Endothelial cell (in vitro differentiated cells): Measurements from ENCODE around the gene LRCH3. TPM values are rescaled to one million over a fixed set of nuclear protein-coding genes. Genes with fewer than 3 reads are reported as not detected.
A peak's percentile ranks its signal among the peaks of the same experiment; 100 is the strongest.
"Not testable (repeated sequence)": the region's sequence is repeated elsewhere in the genome, so short reads cannot be mapped to it uniquely, and the experiment has no call there.

Experiments
- DNase-seq: peaks from one replicate; pipeline ENCODE4 v3.0.0; 2021; ENCODE audit warnings: low spot score
- H3K27ac Mint-ChIP-seq: one replicate; pipeline ENCODE4 v1.8.0; 2021; ENCODE audit warnings: mixed read lengths, inconsistent platforms; ENCODE audit not compliant: unreplicated experiment
- H3K27me3 Mint-ChIP-seq: one replicate; pipeline ENCODE4 v1.8.0; 2021; ENCODE audit warnings: mild to moderate bottlenecking, moderate library complexity, mixed read lengths, inconsistent platforms; ENCODE audit not compliant: unreplicated experiment
- H3K36me3 Mint-ChIP-seq: one replicate; pipeline ENCODE4 v1.8.0; 2021; ENCODE audit warnings: mild to moderate bottlenecking, low read depth, mixed read lengths, inconsistent platforms; ENCODE audit not compliant: unreplicated experiment
- H3K4me1 Mint-ChIP-seq: one replicate; pipeline ENCODE4 v1.8.0; 2021; ENCODE audit warnings: mild to moderate bottlenecking, mixed read lengths, inconsistent platforms; ENCODE audit not compliant: unreplicated experiment
- H3K4me3 Mint-ChIP-seq: one replicate; pipeline ENCODE4 v1.8.0; 2021; ENCODE audit warnings: mild to moderate bottlenecking, mixed read lengths, inconsistent platforms; ENCODE audit not compliant: unreplicated experiment
- H3K9me3 Mint-ChIP-seq: one replicate; pipeline ENCODE4 v1.8.0; 2021; ENCODE audit warnings: mixed read lengths, inconsistent platforms; ENCODE audit not compliant: unreplicated experiment
- total RNA-seq: library from RNA; stranded (reverse); fragmentation: NEBNext Ultra II Directional; extraction: Animal tissue kit (Norgen Biotek cat#: 25700); gene quantifications from one replicate; pipeline ENCODE4 v1.2.1, GENCODE V29; 2021; ENCODE audit not compliant: unreplicated experiment
- TF ChIP-seq, protein P1 (sequence below): fragments of 200-600 bp; sonication (generic); IDR thresholded peaks from one replicate; pipeline ENCODE4 v1.5.0; 2021; ENCODE audit warnings: antibody characterized with exemption; ENCODE audit not compliant: unreplicated experiment

The LRCH3 gene
- total RNA-seq, 1 donor from 2014 or later = 62.2 TPM

DNA sequence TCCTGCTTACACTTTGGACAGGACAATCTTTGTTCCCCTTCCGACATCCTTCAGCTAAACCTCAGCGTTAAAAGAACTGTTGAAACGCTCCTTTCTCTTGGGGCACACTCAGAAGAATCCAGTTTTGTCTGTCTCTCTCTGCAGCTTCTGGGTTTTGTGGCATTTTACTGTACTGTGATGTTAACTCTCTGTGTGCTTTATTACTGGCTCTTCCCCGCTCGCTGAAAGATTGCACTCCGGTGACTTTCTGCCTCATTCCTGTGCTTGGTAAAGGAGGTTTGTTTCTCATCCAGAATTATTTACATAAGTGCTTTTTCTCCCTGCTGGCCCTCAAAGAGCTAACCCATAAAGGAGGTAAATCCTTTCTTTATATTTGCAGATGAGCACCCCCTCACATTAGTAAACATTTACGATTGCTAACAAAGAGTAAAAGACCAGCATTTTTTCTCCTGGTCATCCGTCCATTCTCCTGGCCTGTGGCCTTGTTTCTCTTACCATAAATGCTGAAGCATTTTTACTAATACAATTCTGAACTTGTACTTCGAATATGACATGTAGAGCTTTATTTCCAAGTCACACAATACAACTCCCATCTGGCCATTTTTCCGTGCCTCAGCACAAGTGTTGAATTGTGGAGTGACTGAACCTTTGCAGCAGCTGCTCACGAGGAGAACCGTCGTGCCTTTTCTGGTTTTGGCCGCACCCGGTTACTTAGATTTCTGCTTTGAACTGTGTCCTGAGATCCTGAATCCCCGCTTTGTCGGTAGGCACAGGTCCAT lies 89.6 kb downstream of the LRCH3 start:
- Mint-ChIP-seq H3K4me1 (peaks cover 40% of the 10 kb centered on the region), H3K36me3 (peaks cover 26% of the 10 kb centered on the region), H3K27me3 (no peaks in the 10 kb centered on the region), H3K9me3 (no peaks in the 10 kb centered on the region), H3K4me3 (no peak overlapping the region), H3K27ac (peak overlapping the region; percentile 55)
- TF ChIP-seq, protein P1, sequence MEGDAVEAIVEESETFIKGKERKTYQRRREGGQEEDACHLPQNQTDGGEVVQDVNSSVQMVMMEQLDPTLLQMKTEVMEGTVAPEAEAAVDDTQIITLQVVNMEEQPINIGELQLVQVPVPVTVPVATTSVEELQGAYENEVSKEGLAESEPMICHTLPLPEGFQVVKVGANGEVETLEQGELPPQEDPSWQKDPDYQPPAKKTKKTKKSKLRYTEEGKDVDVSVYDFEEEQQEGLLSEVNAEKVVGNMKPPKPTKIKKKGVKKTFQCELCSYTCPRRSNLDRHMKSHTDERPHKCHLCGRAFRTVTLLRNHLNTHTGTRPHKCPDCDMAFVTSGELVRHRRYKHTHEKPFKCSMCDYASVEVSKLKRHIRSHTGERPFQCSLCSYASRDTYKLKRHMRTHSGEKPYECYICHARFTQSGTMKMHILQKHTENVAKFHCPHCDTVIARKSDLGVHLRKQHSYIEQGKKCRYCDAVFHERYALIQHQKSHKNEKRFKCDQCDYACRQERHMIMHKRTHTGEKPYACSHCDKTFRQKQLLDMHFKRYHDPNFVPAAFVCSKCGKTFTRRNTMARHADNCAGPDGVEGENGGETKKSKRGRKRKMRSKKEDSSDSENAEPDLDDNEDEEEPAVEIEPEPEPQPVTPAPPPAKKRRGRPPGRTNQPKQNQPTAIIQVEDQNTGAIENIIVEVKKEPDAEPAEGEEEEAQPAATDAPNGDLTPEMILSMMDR = no peak
- DNase-seq = no peak

DNA sequence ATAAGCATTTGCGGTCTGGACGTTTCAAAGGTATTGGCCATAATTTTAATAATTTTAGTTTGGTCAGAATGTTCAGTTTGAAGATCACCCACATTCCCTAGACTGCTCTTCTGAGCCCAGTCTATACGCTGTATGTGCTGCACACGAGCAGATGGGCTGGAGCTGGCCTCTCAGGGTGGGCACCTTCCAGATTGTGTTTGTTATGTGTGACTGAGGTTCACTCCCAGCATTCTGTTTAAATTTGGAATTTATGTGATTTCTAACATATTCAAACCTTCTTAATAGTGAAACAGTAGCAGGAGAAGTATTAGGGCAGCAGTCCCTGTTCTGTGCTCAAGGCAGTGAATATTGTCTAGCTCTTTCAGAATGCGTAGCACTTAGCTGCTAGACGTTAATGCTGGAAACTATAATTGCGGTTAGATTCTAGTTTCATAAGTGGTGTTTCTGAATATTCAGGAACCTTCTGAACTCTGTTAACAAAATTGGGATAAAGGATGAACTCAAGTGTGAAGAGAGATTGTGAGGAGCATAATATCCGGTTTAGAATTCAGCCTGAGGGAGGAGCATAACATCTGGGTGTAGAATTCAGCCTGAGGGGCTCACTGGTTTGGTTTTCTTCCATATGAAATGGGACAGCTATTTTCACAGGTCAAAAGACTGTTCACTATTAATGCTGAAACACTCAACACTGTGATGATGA lies 90.4 kb downstream of the LRCH3 start:
- H3K4me3 Mint-ChIP-seq = no peak overlapping the region
- H3K4me1 Mint-ChIP-seq = peaks cover 40% of the 10 kb centered on the region
- H3K27me3 Mint-ChIP-seq = no peaks in the 10 kb centered on the region
- TF ChIP-seq, protein P1 = no peak
- no peak for DNase-seq
- no peaks in the 10 kb centered on the region for H3K9me3 Mint-ChIP-seq
- H3K27ac Mint-ChIP-seq = peak overlapping the region; percentile 70
- peaks cover 29% of the 10 kb centered on the region for H3K36me3 Mint-ChIP-seq

DNA sequence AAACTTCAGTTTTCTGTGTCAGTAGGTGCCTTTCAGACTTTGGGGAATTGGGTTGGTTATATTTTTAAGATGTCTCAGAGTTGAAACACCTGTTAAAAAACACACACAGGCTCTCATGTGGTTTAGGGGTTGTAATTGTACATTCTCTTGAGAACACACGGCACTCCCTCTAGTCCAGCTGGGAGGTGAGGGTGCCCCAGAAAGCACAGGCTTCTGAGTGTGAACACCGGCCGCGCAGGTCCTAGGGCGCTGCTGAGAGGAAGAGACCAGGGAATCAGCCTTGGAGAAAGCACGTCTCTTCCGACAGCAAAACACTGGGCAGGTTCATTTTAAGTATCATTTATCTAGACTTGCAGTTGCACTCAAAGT lies 90.9 kb downstream of the LRCH3 start:
- Mint-ChIP-seq H3K27ac (no peak overlapping the region), H3K4me1 (peaks cover 40% of the 10 kb centered on the region), H3K27me3 (no peaks in the 10 kb centered on the region), H3K36me3 (peaks cover 27% of the 10 kb centered on the region), H3K9me3 (no peaks in the 10 kb centered on the region), H3K4me3 (no peak overlapping the region)
- DNase-seq = no peak
- TF ChIP-seq, protein P1 = no peak

DNA sequence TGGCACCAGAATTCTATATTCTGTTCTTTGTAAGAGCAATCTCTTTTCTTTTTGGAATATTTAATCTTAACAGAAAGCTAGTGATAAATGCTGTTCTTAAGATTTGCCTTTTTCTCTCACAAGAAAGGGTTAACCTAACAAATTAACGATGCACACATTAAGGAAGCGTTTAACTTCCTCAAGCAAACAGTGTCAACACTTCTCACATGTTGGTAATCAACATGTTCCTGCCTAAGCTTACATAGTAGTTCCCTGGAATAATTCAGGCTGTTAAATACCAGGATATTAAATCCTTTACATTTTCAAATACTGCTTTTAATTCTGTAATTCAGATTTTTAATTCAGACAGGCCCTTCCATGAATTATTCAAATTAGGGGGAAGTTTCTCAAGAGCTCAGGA lies 91.5 kb downstream of the LRCH3 start:
- H3K9me3 Mint-ChIP-seq = no peaks in the 10 kb centered on the region
- no peak overlapping the region for H3K27ac Mint-ChIP-seq
- no peaks in the 10 kb centered on the region for H3K27me3 Mint-ChIP-seq
- TF ChIP-seq, protein P1 = no peak
- H3K36me3 Mint-ChIP-seq = peaks cover 24% of the 10 kb centered on the region
- no peak overlapping the region for H3K4me3 Mint-ChIP-seq
- peaks cover 40% of the 10 kb centered on the region for H3K4me1 Mint-ChIP-seq
- DNase-seq = no peak

DNA sequence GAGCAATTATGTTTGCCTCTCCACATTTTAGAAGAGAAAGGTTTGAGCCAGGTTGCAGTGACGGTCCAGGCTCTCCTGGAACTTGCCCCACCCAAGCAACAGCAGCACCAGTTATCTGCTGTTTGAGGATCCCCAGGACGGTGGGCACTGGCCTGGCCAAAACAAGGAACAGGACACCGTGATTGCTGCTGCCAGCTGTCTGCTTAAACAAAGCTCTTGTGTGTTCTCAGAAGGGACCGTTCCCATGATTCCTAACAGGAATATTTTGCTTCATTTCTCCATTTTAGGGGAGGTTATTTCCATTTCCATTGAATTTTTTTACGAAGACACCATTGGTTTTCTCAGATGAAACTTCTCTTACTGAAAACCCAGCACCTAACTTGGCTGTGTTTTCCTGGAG lies 92.5 kb downstream of the LRCH3 start:
- H3K9me3 Mint-ChIP-seq = no peaks in the 10 kb centered on the region
- H3K4me3 Mint-ChIP-seq = peak overlapping the region; percentile 47
- DNase-seq = no peak
- H3K36me3 Mint-ChIP-seq = peaks cover 18% of the 10 kb centered on the region
- no peaks in the 10 kb centered on the region for H3K27me3 Mint-ChIP-seq
- H3K4me1 Mint-ChIP-seq = peaks cover 35% of the 10 kb centered on the region
- H3K27ac Mint-ChIP-seq = no peak overlapping the region
- TF ChIP-seq, protein P1 = no peak

DNA sequence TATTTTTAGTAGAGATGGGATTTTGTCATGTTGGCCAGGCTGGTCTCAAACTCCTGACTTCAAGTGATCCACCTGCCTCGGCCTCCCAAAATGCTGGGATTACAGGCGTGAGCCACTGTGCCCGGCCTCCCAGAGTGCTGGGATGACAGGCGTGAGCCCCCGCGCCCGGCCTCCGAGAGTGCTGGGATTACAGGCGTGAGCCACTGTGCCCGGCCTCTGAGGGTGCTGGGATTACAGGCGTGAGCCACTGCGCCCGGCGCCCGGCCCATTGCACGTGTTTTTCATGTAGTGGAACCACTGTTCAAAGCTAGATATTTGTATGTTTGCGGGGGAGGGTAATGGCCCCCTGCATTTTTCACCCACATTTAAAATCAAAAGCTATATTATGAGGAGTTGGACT lies 93.3 kb downstream of the LRCH3 start:
- DNase-seq, H3K27ac Mint-ChIP-seq, H3K9me3 Mint-ChIP-seq, H3K27me3 Mint-ChIP-seq, H3K4me3 Mint-ChIP-seq: not testable (repeated sequence)
- Mint-ChIP-seq H3K4me1 (peaks cover 33% of the 10 kb centered on the region), H3K36me3 (peaks cover 12% of the 10 kb centered on the region)

DNA sequence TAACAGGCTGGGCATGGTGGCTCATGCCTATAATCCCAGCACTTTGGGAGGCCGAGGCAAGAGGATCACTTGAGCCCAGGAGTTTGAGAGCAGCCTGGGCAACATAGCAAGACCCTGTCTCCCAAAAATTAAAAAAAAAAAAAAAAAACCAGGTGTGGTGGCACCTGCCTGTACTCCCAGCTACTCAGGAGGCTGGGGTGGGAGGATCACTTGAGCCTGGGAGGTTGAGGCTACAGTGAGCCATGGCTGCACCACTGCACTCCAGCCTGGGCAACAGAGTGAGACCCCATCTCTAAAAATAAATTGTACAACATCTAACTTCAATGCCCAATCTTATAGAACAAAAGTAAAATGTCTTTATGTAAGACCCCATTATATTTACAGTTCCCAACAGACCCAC lies 95.0 kb downstream of the LRCH3 start:
- not testable (repeated sequence) for H3K27ac Mint-ChIP-seq, H3K27me3 Mint-ChIP-seq, DNase-seq, H3K9me3 Mint-ChIP-seq, H3K4me3 Mint-ChIP-seq
- Mint-ChIP-seq H3K36me3 (peaks cover 12% of the 10 kb centered on the region), H3K4me1 (peaks cover 22% of the 10 kb centered on the region)
